DMS153 treated with DMSO at 0.1 percent for 48 hours (cell line): Measurements from ENCODE around the gene PCSK2.

Source experiments
- DNase-seq: peaks from one replicate; lab custom pipeline; 2025; ENCODE audit not compliant: unreplicated experiment; lab: John Stamatoyannopoulos, UW

The PCSK2 gene

GRCh38 chr20:17529586-17529985, 302.7 kb downstream of the PCSK2 start:
- DNase-seq = no peak

GRCh38 chr20:17530153-17530552, 303.3 kb downstream of the PCSK2 start:
- DNase-seq = no peak

- DNase-seq = peak; percentile 44
These were observed 304.1 kb downstream of the PCSK2 start, which contains the start of gene BFSP1 for GRCh38 chr20:17530716-17531664. Gene BFSP1 (minus strand): TSS chr20:17531379. CDS start chr20:17531329, 50 bp downstream.

GRCh38 chr20:17531665-17532025, 304.8 kb downstream of the PCSK2 start:
- DNase-seq = no peak

GRCh38 chr20:17533396-17533795, 306.6 kb downstream of the PCSK2 start:
- no peak for DNase-seq

- no peak for DNase-seq
These were observed 307.2 kb downstream of the PCSK2 start for GRCh38 chr20:17534077-17534476.
